Measurements from ENCODE around the gene SCUBE2.

The SCUBE2 gene

GRCh38 chr11:9070749-9071491, 20.5 kb downstream of the SCUBE2 start:
- DNase-seq (ENCODE audit: low spot score), result no peak
- ChIA-PET CTCF (no interaction called here), POLR2A (ENCODE audit: low non-redundant PET) (interaction anchor here (0.6 kb wide), 1 partner anchor 50 kb away, joined by 4 read pairs; no protein-coding TSS in a partner anchor)
- H3K27ac ChIP-seq, result no peak overlapping the region
- TF ChIP-seq CTCF (conservative IDR thresholded peaks at IDR 0.05; ENCODE audit: low read depth), result no peak

- ChIA-PET POLR2A (ENCODE audit: low non-redundant PET) (no interaction called here), CTCF (interaction anchor here (0.6 kb wide), 1 partner anchor 441 kb away, joined by 4 read pairs; no protein-coding TSS in a partner anchor)
- DNase-seq (ENCODE audit: low spot score), result no peak
- no peak overlapping the region for H3K27ac ChIP-seq
- TF ChIP-seq CTCF (conservative IDR thresholded peaks at IDR 0.05; ENCODE audit: low read depth), result no peak
Observed at GRCh38 chr11:9069862-9070470, 21.4 kb downstream of the SCUBE2 start.

- ChIA-PET POLR2A (ENCODE audit: low non-redundant PET) (no interaction called here), CTCF (no interaction called here)
Observed at GRCh38 chr11:9069256-9069655, 22.1 kb downstream of the SCUBE2 start.

GRCh38 chr11:9066433-9066925, 24.9 kb downstream of the SCUBE2 start:
- no peak for DNase-seq (ENCODE audit: low spot score)
- H3K27ac ChIP-seq, result no peak overlapping the region
- no peak for TF ChIP-seq CTCF (conservative IDR thresholded peaks at IDR 0.05; ENCODE audit: low read depth)
- POLR2A ChIA-PET (ENCODE audit: low non-redundant PET), result no interaction called here
- CTCF ChIA-PET, result interaction anchor here (0.6 kb wide), 1 partner anchor 10 kb away, joined by 3 read pairs; no protein-coding TSS in a partner anchor

More at GRCh38 chr11:9069256-9069655, 22.1 kb downstream of the SCUBE2 start:
- DNase-seq (ENCODE audit: low spot score), result no peak
- no peak for TF ChIP-seq CTCF (conservative IDR thresholded peaks at IDR 0.05; ENCODE audit: low read depth)
- no peak overlapping the region for H3K27ac ChIP-seq

GRCh38 chr11:9065607-9066432, 25.6 kb downstream of the SCUBE2 start:
- ChIA-PET CTCF (interaction anchor here (0.6 kb wide), 1 partner anchor 11 kb away, joined by 3 read pairs; no protein-coding TSS in a partner anchor), POLR2A (ENCODE audit: low non-redundant PET) (no interaction called here)
- DNase-seq (ENCODE audit: low spot score), result no peak
- no peak for TF ChIP-seq CTCF (conservative IDR thresholded peaks at IDR 0.05; ENCODE audit: low read depth)
- H3K27ac ChIP-seq, result no peak overlapping the region

- no peak overlapping the region for H3K27ac ChIP-seq
- no peak for DNase-seq (ENCODE audit: low spot score)
- ChIA-PET POLR2A (ENCODE audit: low non-redundant PET) (no interaction called here), CTCF (interaction anchor here (0.7 to 0.8 kb wide), 2 partner anchors 25 to 671 kb away, joined by 3 read pairs; no protein-coding TSS in a partner anchor)
- no peak for TF ChIP-seq CTCF (conservative IDR thresholded peaks at IDR 0.05; ENCODE audit: low read depth)
Observed at GRCh38 chr11:9061807-9062206, 29.6 kb downstream of the SCUBE2 start.
